DMS 273 (cell line): ENCODE data around the gene PRSS50.
A peak's percentile ranks its signal among the peaks of the same experiment; 100 is the strongest.
"Not testable (repeated sequence)": the region's sequence is repeated elsewhere in the genome, so short reads cannot be mapped to it uniquely, and the experiment has no call there.

ENCODE experiments used
- DNase-seq: peaks from one replicate; lab custom pipeline; 2025; ENCODE audit not compliant: unreplicated experiment; lab: John Stamatoyannopoulos, UW

PRSS50 gene

GRCh38 chr3:46709157-46709654, 8.5 kb downstream of the PRSS50 start:
- no peak for DNase-seq

- DNase-seq: no peak
Observed at GRCh38 chr3:46708401-46709156, 9.1 kb downstream of the PRSS50 start.

GRCh38 chr3:46707601-46708011, 10.1 kb downstream of the PRSS50 start:
- DNase-seq: no peak

GRCh38 chr3:46706771-46707582, 10.7 kb downstream of the PRSS50 start:
- DNase-seq: no peak

- no peak for DNase-seq
Observed at GRCh38 chr3:46705751-46706552, 11.7 kb downstream of the PRSS50 start.

- DNase-seq: peak; percentile 73
Observed at GRCh38 chr3:46705022-46705530, 12.6 kb downstream of the PRSS50 start.

GRCh38 chr3:46704346-46704745, 13.3 kb downstream of the PRSS50 start:
- DNase-seq: not testable (repeated sequence)

- no peak for DNase-seq
Observed at GRCh38 chr3:46703013-46703520, 14.6 kb downstream of the PRSS50 start.

GRCh38 chr3:46702246-46703012, 15.2 kb downstream of the PRSS50 start:
- no peak for DNase-seq

- DNase-seq: peak; percentile 33
Observed at GRCh38 chr3:46701181-46701939, 16.3 kb downstream of the PRSS50 start, which contains the start of gene TMIE. TSS of gene TMIE (plus strand) at chr3:46701392. CDS start at chr3:46701488, 96 bp downstream.

- peak; percentile 9 for DNase-seq
Observed at GRCh38 chr3:46700772-46701171, 16.9 kb downstream of the PRSS50 start.

GRCh38 chr3:46699676-46700523, 17.8 kb downstream of the PRSS50 start:
- no peak for DNase-seq

GRCh38 chr3:46695962-46696894, 21.4 kb downstream of the PRSS50 start:
- DNase-seq: no peak

- peak; percentile 32 for DNase-seq
Observed at GRCh38 chr3:46695177-46695961, 22.3 kb downstream of the PRSS50 start.

GRCh38 chr3:46694520-46694919, 23.1 kb downstream of the PRSS50 start:
- DNase-seq: no peak

GRCh38 chr3:46693892-46694226, 23.8 kb downstream of the PRSS50 start:
- no peak for DNase-seq
